MG63 (cell line): ENCODE results near the gene STK16. TPM values are rescaled to one million over a fixed set of nuclear protein-coding genes. Genes with fewer than 3 reads are reported as not detected.

ENCODE experiments used
- DNase-seq: peaks from one replicate; pipeline ENCODE4 v3.0.0-alpha.2; 2020
- H3K27me3 ChIP-seq: fragments of 250-450 bp; sonication (Bioruptor Pico); 2 replicates; pipeline ENCODE4 v1.5.1; 2020; ENCODE audit warnings: mild to moderate bottlenecking, moderate library complexity
- H3K36me3 ChIP-seq: fragments of 250-450 bp; sonication (Bioruptor Pico); 2 replicates; pipeline ENCODE4 v1.5.1; 2020; ENCODE audit warnings: mild to moderate bottlenecking, moderate library complexity
- H3K4me3 ChIP-seq: fragments of 250-450 bp; sonication (Bioruptor Pico); 2 replicates; pipeline ENCODE4 v1.5.1; 2020; ENCODE audit warnings: mild to moderate bottlenecking, moderate library complexity
- H3K9me3 ChIP-seq: fragments of 250-450 bp; sonication (Bioruptor Pico); 2 replicates; pipeline ENCODE4 v1.5.1; 2020; ENCODE audit warnings: mild to moderate bottlenecking, moderate library complexity
- total RNA-seq: library from RNA; depleted of rRNA; stranded (reverse); fragments of >200 nt; shearing (Covaris generic); gene quantifications from 2 replicates; pipeline ENCODE4 v1.2.3, GENCODE V29; 2014; ENCODE audit warnings: low replicate concordance

The STK16 gene
- total RNA-seq, 1 experiment from 2014 or later, result 26.0 TPM

- no peak for DNase-seq
These were observed 27.1 kb downstream of the STK16 start for GRCh38 chr2:219272356-219272755.

DNA sequence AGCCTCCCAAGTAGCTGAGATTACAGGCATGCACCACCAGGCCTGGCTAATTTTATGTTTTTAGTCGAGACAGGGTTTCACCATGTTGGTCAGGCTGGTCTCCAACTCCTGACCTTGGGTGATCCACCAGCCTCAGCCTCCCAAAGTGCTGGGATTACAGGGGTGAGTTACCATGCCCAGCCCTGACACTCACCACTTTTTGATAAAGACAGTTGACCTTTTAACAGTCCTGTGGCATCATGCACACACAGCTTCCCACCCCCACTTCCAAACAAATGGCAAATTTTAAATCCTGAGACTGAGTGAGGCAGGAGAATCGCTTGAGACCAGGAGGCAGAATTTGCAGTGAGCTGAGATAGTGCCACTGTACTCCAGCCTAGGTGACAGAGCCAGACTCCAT is 27.7 kb downstream of the STK16 start:
- no peak overlapping the region for H3K4me3 ChIP-seq
- DNase-seq, result peak; percentile 60
- no peaks in the 10 kb centered on the region for H3K36me3 ChIP-seq
- H3K27me3 ChIP-seq, result no peaks in the 10 kb centered on the region
- no peaks in the 10 kb centered on the region for H3K9me3 ChIP-seq

More at GRCh38 chr2:219272356-219272755, 27.1 kb downstream of the STK16 start:
- no peak overlapping the region for H3K4me3 ChIP-seq
- H3K9me3 ChIP-seq, result no peaks in the 10 kb centered on the region
- no peaks in the 10 kb centered on the region for H3K27me3 ChIP-seq
- no peaks in the 10 kb centered on the region for H3K36me3 ChIP-seq

- H3K27me3 ChIP-seq, result no peaks in the 10 kb centered on the region
- H3K4me3 ChIP-seq, result no peak overlapping the region
- H3K9me3 ChIP-seq, result no peaks in the 10 kb centered on the region
- peak; percentile 77 for DNase-seq
- H3K36me3 ChIP-seq, result no peaks in the 10 kb centered on the region
These were observed 28.7 kb downstream of the STK16 start for GRCh38 chr2:219273937-219274336.

DNA sequence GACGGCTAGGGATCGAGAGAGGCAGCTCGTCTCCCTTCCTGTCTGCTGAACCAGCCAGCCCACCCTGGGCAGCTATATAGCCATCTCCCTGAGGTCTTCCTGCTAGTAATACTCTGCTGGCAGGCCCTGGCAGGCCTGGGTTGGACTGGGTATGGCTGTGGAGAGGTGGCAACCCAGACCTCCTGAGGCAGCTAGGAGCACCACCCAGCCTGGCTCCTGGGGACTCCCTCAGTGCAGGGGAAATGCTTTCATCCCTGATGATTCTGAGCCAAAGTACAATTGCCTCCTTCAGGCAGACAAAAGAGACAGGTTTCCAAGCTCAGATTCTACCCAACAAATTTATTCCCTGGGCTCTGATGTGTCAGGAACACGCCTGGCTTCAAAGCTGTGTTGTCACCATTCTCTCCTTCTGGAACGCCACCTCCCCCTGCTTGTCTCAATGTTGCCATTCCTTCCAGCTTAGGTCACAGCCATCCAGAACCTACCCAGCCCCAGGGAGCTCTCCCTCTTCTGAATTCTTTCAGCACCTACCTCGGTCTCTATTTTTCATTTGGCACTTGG is 29.2 kb downstream of the STK16 start:
- Histone ChIP-seq H3K9me3 (no peaks in the 10 kb centered on the region), H3K4me3 (no peak overlapping the region), H3K36me3 (no peaks in the 10 kb centered on the region), H3K27me3 (no peaks in the 10 kb centered on the region)
- DNase-seq, result peak; percentile 75

- H3K4me3 ChIP-seq, result no peak overlapping the region
- H3K36me3 ChIP-seq, result peaks cover 19% of the 10 kb centered on the region
- no peaks in the 10 kb centered on the region for H3K9me3 ChIP-seq
- peak; percentile 62 for DNase-seq
- H3K27me3 ChIP-seq, result no peaks in the 10 kb centered on the region
These were observed 32.7 kb downstream of the STK16 start for GRCh38 chr2:219277703-219278654.

GRCh38 chr2:219278655-219279150 is 33.4 kb downstream of the STK16 start:
- Histone ChIP-seq H3K9me3 (no peaks in the 10 kb centered on the region), H3K36me3 (peaks cover 21% of the 10 kb centered on the region), H3K4me3 (peak overlapping the region; percentile 58), H3K27me3 (no peaks in the 10 kb centered on the region)
- DNase-seq, result no peak

GRCh38 chr2:219279151-219279915 is 34.1 kb downstream of the STK16 start, which contains the start of gene DNAJB2:
TSS of gene DNAJB2 (plus strand) at chr2:219279366. CDS start at chr2:219279834, 468 bp downstream.
- no peaks in the 10 kb centered on the region for H3K27me3 ChIP-seq
- H3K4me3 ChIP-seq, result peak within 1 kb of the TSS; percentile 58
- DNase-seq, result peak; percentile 99
- H3K9me3 ChIP-seq, result no peaks in the 10 kb centered on the region
- peaks cover 23% of the 10 kb centered on the region for H3K36me3 ChIP-seq

DNA sequence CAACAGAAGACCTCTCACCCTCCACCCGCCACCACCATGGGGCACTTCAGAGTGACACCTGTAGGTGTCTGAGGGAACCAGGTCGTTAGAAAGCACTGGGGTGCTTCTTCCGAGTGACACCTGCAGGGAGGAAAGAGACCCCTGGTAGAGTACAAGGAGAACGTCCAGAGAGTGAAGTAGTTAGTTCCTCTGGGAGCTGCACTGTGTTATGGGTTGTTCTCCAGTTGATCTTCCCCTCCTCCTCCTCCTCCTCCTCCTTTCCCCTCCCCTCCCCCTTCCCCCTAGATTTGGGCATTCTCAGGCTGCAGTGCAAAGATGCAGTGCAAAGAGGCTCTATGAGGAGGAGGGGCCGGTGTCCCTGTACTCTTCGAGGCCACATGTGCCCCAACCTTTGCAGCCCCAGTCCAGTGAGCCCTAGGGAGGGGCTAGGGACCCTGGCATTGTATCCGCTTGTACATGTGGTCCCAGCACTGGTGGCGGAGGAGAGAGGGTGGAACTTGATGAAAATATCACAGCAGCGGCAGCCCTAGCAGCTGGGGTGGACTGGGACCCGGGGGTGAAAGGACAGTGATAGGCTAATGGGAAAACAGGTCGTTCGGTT is 34.7 kb downstream of the STK16 start:
- Histone ChIP-seq H3K9me3 (no peaks in the 10 kb centered on the region), H3K4me3 (peak overlapping the region; percentile 58), H3K27me3 (no peaks in the 10 kb centered on the region), H3K36me3 (peaks cover 23% of the 10 kb centered on the region)
- no peak for DNase-seq

DNA sequence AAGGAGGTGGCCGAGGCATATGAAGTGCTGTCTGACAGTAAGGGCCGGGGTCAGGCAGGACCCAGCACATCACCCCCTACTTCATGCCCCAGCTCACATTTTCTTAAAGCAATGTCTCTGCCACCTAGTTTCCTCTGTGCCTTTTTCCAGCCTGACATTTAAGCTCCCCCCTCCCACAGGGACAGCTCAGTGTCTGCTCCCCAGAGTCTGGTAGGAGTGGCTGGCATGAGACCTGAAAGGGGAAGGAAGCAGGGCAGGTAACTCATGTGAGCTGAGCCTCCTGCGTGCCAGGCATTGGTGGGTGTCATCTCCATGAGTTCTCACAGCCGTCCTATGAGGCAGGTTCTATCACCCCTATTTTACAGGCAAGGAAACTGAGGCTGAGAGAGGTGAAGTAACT is 35.4 kb downstream of the STK16 start:
- Histone ChIP-seq H3K9me3 (no peaks in the 10 kb centered on the region), H3K27me3 (no peaks in the 10 kb centered on the region), H3K4me3 (no peak overlapping the region), H3K36me3 (peaks cover 27% of the 10 kb centered on the region)
- DNase-seq, result no peak

DNA sequence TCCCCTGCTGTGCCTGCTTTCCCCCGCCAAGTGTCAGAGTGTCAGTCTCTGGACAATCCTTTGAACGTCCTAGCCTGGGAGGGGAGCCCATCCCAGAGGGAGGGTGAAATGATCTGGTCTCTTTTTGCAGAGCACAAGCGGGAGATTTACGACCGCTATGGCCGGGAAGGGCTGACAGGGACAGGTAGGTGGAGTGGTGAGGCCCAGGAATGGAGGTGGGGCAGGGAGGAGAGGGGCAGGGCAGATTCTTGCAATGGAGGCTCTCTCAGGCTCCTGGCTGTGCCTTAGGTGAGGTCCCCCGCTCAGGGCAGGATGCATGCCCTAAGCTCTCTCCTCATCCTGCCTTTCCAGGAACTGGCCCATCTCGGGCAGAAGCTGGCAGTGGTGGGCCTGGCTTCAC is 36.3 kb downstream of the STK16 start:
- H3K27me3 ChIP-seq, result no peaks in the 10 kb centered on the region
- no peaks in the 10 kb centered on the region for H3K9me3 ChIP-seq
- no peak for DNase-seq
- no peak overlapping the region for H3K4me3 ChIP-seq
- peaks cover 30% of the 10 kb centered on the region for H3K36me3 ChIP-seq

DNA sequence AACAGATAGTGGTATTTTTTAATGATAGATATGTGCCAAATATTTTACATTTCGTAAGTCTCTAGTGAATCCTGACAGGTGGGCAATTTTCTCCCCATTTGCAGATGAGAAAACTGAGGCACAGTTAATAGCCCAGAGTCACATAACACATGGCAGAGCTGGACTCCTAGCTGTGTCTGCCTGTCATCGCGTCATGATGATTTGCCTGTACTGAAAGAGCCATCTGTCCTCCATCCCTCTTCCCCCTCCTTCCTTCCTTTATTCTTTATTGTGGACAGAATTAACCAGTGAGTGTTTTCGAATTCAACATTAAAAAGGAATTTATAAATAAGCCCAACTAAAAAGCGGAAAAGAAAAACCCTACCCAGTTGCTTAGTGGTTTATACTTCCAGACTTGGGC is 37.1 kb downstream of the STK16 start:
- no peak for DNase-seq
- no peaks in the 10 kb centered on the region for H3K9me3 ChIP-seq
- no peak overlapping the region for H3K4me3 ChIP-seq
- peaks cover 34% of the 10 kb centered on the region for H3K36me3 ChIP-seq
- H3K27me3 ChIP-seq, result no peaks in the 10 kb centered on the region

GRCh38 chr2:219282943-219283581 is 37.8 kb downstream of the STK16 start:
- H3K9me3 ChIP-seq, result no peaks in the 10 kb centered on the region
- peaks cover 34% of the 10 kb centered on the region for H3K36me3 ChIP-seq
- H3K27me3 ChIP-seq, result no peaks in the 10 kb centered on the region
- no peak for DNase-seq
- H3K4me3 ChIP-seq, result no peak overlapping the region

- Histone ChIP-seq H3K36me3 (peaks cover 34% of the 10 kb centered on the region), H3K27me3 (no peaks in the 10 kb centered on the region), H3K9me3 (no peaks in the 10 kb centered on the region), H3K4me3 (no peak overlapping the region)
- DNase-seq, result no peak
These were observed 39.5 kb downstream of the STK16 start for GRCh38 chr2:219284501-219285372.

DNA sequence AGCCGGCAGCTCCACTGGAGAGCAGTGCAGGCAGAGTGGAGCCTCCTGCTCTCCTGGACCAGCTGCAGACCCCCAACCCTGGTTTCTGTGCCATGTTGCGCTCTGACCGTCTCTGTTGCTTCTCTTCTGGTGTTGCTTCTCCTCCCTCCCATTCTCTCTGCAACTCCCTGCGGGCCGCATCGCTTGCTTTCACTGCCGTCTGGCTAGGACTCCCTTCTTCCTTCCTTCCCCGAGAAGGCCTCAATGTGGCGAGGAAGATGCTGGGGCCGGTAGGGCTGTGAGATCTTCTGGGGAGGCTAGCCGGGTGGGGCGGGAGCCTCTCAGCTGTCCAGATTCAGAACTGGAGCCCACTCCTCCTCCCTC is 40.1 kb downstream of the STK16 start:
- Histone ChIP-seq H3K9me3 (no peaks in the 10 kb centered on the region), H3K27me3 (no peaks in the 10 kb centered on the region), H3K36me3 (peaks cover 32% of the 10 kb centered on the region), H3K4me3 (no peak overlapping the region)
- DNase-seq, result no peak

GRCh38 chr2:219285894-219286425 is 40.7 kb downstream of the STK16 start:
- no peak overlapping the region for H3K4me3 ChIP-seq
- no peaks in the 10 kb centered on the region for H3K9me3 ChIP-seq
- H3K27me3 ChIP-seq, result no peaks in the 10 kb centered on the region
- H3K36me3 ChIP-seq, result peaks cover 26% of the 10 kb centered on the region
- DNase-seq, result peak; percentile 42
